ENCODE data around the gene TBC1D14.

The TBC1D14 gene

DNA sequence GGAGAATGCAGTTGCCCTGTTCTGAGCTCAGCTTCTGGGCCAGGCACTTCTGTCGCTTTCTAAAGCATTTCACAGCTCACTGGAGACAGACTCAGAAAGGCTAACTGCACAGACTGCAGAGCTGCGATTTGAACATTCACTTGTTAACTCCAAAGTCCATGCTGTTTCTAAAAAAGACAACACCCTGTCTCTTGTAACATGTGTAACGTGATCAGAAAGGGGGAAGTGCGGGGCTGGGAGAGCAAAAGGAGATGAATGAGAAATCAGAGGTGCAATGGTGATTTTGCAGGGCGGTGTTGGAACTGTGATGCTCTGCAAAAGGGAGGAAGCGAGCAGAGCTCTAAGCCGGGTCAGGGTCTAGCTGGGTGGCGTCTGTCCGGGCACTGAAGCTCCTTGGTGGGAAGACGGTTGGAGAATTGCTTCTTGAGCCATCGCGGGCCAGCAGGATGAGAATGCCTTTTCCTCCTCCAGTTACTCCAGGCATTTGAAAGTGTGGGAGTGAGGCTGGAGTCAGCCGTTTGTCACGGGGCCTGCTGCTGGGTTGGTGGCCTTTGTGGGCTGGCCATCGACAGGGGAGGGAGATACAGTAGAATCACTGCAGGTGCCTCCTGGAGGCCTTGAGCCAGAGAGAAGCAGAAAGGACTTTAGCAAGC is 20.3 kb downstream of the TBC1D14 start:
- ATAC-seq (no peak), DNase-seq (no peak)

DNA sequence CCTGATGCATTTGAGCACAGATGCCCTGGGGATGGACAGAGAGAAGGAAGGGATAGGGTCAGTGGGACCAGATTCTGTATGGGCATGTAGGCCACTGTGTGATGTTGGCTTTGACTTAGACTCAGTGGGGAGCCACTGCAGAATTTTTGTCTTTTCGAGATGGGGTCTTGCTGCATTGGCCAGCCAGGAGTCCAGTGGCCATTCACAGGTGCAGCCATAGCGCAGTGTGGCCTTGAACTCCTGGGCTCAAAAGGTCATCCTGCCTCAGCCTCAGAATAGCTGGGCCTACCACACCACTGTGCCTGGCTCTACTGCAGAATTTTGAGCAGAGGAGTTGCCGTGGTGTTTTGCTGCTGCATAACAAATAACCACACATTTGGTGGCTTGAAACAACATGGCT is 22.8 kb downstream of the TBC1D14 start:
- ATAC-seq (no peak), DNase-seq (no peak)

DNA sequence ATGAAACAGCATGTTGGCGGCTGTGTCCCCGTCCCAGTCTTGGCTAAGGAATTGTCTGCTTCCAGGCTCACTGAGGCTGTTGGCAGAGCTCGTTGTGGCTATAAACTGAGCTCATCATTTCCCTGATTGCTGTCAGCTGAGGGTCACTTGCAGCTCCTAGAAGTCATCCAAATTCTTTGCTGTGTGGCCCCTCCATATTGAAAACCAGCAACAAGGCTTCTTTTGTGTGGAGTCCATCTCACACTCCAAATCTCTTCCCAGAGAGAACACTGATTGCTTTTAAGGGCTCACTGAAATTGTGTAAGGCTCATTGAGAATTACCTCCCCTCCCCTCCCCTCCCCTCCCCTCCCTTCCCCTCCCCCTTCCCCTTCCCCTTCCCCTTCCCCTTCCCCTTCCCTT is 23.3 kb downstream of the TBC1D14 start:
- ATAC-seq (no peak), DNase-seq (no peak)

DNA sequence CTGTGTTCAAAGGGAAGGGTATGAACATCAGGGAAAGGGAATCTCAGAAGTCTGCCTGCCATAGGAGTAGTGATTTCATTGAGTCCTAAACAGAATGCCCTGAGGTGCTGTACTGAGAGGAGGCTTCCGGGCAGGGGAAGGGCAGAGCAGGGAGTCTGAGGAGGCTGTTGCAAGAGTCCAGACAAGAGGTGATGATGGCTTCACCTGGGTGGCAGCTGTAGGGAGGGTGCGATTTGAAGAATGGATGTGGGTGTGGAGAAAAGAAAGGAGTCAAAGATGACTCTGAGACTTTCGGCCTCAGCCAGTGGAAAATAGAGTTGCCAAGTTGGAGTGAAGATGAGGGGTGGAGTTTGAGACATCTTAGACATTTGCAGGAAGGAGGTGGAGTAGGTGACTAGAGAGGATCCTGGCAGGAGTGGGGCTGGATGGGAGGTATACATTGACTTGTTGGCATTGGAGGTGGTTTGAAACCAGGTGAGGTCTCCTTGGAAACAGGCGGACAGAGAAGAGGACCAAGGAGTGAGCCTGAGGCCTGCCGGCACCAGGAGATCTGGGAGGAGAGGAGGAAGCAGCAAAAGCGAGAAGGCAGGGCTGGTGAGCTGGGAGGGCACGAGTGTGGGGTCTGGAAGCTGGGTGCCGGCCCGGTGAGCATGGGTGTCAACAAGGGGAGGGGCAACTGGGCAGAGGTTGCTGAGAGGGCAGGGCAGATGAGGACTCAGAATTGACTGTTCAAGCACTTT is 24.2 kb downstream of the TBC1D14 start:
- ATAC-seq (no peak), DNase-seq (no peak)

DNA sequence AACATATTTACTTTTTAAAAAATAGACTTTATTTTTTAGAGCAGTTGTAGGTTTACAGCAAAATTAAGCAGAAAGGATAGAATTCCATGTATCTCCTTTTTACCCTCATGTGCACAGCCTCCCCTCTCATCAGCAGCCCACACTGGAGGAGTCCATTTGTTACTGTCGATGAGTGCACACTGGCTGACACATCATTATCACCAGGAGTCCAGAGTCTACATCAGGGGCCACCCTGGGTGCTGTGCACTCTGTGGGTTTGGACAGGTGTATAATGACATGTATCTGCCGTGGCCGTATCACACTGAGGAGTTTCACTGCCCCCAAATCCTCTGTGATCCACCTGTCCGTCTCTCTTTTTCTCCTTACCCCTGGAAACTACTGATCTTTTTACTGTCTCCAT is 26.3 kb downstream of the TBC1D14 start:
- ATAC-seq, result no peak

DNA sequence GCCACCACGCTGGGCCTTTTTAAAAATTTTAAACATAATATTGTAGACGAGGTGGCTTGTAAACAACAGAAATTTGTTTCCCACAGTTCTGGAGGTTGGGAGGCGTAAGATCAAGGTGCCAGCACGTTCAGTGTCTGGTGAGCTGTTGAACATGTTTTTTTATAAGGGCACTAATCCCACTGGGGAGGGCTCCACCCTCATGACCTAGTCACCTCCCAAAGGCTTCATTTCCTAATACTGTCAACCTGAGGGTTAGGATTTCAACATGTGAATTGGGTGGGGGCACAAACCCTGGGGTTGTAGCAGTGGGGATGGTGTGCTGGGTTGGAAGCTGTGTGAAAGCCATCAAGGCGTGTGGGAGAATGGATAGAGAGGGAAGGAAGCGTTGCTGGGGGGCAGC is 27.6 kb downstream of the TBC1D14 start:
- no peak for ATAC-seq
- no peak for DNase-seq

More for the DNA sequence above, 26.3 kb downstream of the TBC1D14 start:
- no peak for DNase-seq

DNA sequence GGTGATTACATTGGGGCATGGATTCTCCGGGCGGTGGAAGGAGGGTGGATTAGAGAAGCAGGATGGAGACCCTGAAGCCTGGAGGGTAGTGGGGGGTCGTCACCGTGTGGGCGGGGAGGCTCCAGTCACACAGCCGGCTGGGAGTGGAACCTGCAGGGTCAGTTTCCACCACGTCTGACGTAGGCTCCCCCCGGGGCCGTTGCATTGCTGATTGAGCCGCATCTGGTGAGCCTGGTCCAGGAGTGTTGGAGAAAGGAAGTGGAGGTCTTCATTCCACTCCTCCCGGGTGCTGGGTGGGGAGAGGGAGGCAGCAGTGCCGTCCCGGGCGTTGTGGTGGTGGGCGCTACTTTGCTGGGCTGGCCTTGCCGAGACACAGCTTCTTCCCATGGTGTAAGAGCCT is 28.1 kb downstream of the TBC1D14 start:
- ATAC-seq (no peak), DNase-seq (no peak)

DNA sequence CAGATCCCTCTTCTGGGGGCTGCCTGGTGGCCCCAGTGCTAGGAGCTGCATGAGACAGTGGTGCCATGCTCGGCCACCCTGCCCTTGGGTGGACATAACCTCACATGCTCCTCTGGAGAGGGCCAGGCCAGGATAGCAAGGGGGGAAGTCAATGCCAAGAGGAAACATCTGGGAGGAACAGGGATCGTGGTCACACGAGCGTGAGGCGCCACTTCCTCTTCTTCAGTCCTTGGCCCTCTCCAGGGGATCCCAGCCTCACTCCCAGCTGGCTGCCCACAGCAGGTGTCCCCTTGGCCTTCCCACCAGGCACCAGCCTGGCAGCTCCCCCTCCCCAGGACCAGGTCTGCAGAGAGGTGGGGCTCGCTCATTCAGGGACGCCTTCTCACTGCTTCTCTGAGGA is 28.6 kb downstream of the TBC1D14 start:
- no peak for DNase-seq
- no peak for ATAC-seq

DNA sequence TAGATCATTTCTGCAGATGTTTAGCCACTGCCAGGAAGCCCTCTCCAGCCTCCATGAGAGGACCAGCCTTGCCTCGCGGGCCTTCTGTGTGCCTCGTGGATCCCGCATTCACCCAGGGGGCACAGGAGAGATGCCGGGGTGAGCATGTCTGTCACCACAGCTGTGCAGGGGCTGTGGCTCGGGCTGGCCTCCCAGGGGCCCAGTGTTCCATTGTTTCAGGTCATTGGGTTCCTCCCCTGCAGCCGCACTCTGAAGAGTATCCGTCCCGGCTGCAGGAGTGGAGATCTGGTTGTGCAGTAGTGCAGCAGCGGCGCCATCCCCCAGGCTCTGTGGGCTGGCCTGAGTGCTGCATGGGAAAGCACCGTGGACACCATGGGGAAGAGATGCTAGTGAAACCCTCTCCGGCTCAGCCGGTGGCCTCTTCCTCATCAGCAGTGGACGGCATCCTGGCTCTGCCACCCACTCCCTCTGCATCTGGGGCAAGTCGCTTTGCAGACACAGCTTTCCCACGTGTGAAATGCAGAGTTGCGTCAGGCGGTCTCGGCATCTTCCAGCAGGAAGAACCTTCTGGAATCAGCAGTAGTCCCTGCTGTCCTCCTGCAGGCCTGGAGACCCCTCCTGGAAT is 29.1 kb downstream of the TBC1D14 start:
- ATAC-seq, result no peak
- no peak for DNase-seq

DNA sequence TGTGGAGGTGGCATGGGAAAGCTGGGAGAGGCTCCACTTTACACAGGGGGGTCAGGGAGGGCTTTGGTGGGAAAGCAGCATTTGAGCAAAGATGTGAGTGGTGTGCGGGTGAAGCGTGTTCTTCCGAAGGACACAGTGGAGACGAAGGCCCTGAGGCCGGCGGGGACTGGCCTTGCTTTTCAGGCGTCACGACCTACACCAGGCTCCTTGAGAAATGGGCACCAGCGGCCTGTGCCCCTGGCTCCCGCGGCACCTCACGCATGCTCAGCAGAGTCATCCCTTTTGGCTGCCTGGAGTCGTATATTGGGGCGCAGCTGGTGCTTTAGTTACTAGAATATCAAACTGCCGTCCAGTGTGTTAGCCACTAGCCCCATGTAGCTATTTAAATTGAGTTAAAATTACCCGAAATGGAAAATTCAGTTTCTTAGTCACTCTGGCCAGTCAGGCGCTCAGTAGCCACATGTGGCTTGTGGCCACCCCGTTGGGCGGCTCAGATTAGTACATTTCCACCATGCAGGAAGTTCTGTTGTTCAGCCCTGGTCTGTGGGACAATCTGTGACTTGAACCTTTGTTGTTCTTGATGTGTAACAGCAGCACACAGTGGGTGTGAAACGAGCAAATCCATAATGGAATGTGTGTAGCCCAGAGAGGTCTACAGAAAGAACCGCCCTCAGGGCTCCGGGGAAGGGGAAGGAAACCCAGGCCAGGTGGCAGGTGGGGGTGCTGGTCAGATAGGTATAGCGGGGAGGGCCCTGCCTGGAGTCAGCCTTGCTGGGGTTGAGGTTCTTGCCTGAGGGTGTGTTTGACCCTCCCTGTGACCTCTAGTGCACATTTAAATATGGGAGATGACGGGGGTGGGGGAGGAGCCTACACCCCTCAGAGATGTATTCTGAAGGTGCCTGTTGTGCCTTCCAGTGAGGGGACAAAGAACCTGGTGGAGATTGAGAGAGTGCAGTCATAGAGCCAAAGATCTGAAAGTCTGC is 30.4 kb downstream of the TBC1D14 start:
- ATAC-seq (no peak), DNase-seq (no peak)

DNA sequence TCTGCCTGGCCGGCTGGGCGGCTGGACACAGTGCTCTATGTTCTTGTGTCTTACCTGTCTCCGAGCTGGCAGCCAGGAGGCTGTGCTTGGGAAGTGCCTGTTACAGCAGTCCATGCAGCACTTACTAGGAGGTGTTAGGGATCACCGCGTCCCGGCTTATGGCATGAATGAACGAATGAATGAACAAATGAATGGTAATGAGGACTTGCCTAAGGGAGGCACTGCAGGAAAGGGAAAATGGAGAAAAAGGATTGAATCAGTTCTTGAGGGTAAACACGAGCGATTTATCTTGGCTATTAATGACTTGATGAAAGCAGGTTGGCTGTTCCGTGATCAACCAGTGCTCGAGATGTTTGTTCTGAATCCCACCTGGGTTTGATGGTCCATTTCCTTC is 31.1 kb downstream of the TBC1D14 start:
- ATAC-seq (no peak), DNase-seq (no peak)

DNA sequence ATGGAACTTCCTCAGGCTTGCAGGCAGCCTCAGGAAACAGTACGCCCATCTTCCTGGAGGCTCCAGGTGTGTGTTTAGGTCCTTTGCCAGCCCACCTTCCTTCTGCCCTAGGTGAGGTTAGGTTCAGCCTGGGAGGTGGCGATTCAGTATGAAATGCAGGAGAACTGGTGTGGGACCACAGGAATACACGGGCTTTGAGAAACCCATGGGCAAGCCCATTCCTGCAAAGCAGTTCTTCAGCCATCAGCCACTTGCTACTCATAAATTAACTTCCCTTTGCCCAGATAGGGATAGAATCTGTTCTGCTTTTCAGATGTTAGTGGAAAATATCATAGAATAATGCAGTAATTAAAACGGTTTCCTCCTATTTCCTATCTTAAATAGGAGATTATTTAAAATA is 32.2 kb downstream of the TBC1D14 start:
- DNase-seq (no peak), ATAC-seq (no peak)

DNA sequence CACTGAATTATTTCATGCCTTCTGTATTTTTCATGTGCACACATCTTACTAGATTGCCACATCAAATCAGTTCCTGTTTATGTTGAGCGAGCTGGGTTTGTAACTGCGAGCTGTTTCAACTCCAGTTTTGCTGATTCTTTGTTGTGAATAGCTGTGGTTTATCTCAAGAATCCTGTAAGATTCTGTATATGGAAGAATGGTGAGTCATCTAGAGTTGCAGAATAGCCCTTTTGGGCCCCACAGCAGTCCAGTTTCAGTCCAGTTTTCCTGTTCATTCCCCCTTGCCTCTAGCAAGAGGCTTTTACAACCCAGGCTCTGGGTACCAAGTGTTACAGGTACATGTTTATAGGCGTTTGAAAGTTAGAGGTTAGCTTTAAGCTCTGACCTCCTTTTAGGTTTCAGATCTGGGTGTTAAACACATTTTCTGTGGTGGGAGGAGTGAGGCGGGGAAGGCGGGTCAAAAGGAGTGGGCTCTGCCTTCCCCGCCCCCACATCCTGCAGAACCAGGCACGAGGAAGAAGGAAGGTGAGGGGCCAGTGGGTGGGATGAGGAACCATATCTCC is 32.7 kb downstream of the TBC1D14 start:
- peak; percentile 30 for DNase-seq
- peak; percentile 69 for ATAC-seq

DNA sequence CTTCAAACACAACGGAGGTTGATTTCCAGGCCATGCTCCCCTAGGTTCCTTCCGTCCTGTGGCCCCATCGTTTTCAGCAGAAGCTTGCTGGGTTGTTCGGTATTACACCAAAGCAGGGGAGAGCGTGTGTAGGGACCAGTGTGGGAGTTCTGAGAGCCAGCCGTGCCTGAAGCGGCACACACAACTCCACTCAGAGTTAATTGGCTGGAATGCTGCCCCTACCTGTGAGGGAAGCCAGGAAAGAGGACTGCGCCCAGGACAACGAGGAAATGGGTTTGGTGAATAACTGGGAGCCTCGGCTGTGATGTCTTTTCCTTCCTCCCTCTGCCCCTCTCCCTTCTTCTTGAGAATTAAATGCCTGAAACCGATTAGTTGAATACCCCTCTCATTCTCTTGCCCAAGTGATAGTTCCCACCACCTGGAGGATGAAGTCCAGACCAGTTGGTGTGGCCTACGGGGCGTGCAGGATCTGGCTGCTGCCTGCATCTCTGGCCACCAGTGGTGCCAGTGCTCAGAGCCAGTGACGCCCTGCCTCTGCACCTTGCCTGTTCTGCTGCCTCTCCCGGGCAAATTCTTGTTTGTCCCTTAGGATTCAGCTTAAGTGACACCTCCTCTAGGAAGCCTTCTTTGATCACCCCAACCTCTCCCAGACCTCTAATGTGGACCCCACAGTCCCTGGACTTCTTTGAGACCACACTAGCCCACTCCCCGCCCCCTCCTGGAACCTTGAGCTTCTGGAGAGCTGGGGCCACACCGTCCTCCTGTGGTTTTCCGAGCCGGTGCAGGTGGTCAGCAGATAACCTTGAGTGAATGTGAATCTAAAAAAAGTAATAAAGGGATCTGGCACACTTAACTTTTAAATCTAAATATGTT is 33.6 kb downstream of the TBC1D14 start:
- no peak for ATAC-seq
- no peak for DNase-seq

DNA sequence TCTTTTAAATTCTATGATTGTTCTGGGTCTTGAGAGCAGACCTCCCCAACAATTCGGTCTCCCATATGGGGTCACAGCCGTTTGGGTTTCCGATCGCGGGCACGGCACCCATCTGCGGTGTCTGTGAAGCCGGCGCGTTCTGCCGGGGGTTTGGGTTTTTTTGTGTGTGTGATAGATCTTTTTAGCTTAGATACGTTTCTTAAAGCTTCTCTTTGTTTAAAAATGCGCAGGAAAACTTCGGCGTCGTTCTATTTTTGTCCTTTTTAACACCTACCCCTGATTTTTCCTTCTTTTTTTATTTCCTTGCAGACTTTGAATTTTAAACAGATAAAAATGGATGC is 34.2 kb downstream of the TBC1D14 start:
- DNase-seq (no peak), ATAC-seq (no peak)

DNA sequence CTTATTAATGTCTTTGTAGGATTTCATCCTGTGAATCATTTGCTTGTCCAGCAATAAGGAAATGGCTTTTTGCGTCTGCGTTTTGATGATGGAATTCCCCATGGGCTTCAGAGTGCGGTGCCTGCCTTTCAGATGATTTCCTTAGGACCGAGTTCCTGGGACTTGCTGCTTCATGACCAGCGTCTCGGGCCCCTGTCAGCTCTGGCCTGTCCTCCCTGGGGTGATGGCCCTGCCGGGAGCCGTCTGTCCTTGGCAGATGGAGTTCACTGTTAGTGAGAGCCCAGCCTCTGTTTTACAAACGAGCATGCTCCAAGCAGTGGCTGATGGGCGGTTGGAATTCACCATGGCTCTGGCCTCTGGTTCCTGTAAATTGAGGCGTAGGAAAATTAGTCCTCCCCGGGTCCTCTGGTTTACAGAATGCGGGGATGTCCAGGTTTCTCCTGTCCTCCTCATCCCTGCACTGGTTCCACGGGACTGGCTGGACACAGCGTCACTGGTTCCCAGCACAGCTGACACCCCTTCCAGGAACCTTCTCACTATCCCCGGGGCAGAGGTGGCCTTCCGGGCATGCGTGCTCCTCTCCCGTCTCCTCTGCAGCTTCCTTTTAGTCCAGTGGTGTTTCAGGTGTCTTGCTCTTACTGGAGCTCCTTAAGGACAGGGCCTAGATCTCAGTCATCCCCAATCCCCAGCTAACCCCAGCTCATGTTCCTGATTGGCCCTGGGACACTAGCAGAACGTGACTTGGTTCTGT is 34.9 kb downstream of the TBC1D14 start:
- DNase-seq (no peak), ATAC-seq (no peak)

DNA sequence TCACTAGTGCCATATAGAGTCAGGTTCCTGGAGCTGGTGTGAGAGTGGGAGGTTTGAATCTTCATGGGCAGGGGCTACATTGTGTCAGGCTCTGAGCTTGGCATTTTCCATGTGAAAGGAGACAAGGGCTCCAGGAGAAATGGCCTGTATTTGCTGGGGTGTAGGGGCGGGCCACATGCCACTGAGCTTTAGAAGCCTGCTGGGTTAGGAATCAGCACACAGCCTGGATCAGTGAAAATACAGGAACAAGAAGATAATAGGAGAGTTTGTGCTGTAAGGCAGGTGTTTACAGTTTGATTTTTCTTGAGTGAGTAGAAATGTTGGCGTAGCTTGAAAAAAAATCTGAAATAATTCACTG is 35.4 kb downstream of the TBC1D14 start:
- DNase-seq (no peak), ATAC-seq (no peak)

DNA sequence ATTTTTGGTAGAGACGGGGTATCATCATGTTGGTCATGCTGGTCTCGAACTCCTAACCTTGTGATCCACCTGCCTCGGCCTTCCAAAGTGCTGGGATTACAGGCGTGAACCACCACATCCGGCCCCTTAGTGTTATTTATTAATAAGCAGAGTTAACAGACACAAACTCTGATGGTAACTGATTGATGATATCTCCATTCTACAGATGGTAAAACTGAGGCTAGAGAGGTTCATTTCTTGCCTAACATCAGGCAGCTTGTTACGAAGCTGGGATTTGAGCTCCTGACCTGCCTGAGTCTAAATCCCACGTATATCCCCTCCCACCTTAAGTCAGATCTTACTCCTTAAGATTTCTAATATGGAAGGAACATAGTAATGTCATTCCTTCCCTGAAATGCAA is 36.9 kb downstream of the TBC1D14 start:
- ATAC-seq, result no peak
- no peak for DNase-seq

DNA sequence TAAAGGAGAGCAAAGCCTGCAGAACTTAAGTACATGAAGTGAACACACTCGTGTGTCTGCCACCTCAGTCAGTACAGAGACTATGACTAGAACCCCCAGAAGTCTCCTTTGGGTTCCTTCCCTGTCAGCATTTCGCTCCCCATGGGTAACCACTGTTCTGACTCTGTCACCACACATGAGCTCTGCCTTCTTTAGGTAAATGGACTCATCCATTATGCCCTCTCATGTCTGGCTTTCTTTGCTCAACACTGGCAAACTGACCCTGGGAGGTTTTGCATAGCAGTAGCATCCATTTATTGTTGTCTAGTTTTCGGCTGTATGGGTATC is 38.5 kb downstream of the TBC1D14 start:
- DNase-seq, result no peak
- ATAC-seq, result peak; percentile 32

DNA sequence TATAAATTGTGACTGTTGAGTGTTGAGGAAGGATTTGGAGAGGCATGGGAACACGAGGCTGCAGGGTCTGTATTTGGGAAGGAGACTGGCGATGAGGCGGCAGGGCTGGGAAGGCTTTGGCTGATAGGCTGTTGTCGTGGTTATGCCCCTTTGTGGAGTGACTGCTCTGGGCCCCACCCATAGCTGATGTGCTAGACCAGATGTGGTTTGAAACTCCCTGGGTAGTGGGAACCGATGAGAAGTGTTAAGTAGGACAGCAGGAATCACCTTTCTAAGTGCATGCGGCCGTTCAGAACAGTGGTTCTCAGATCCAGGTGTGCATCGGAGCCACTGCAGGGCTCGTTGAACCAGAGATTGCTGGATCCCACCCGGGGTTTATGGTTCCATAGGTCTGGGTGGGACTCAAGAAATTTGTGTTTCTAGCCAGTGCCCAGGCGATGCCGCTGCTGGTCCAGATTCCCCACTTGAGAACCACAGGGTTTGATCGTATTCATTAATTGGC is 42.3 kb downstream of the TBC1D14 start:
- DNase-seq (no peak), ATAC-seq (no peak)

All from stimulated activated naive CD8-positive, alpha-beta T cell treated with anti-CD3 and anti-CD28 coated beads, Interleukin-15, Interleukin-2, amounts not matched to agents 100 U/mL and 50 U/mL, for 24 hours (primary cell).